HepG2 (cell line): ENCODE data around the gene MED9. TPM values are rescaled to one million over a fixed set of nuclear protein-coding genes. Genes with fewer than 3 reads are reported as not detected.
A peak's percentile ranks its signal among the peaks of the same experiment; 100 is the strongest.

ENCODE experiments used
- GATA4 ChIP-seq: sonication (generic); IDR thresholded peaks from 2 replicates; pipeline ENCODE4 v1.6.1; 2016; ENCODE audit warnings: antibody characterized with exemption, low read depth, borderline replicate concordance
- HNRNPK ChIP-seq: fragments of 200-400 bp; formaldehyde crosslinking; IDR thresholded peaks from 2 replicates; pipeline ENCODE4 v1.6.1; 2018; ENCODE audit warnings: low read length, low read depth, moderate library complexity, mild to moderate bottlenecking; ENCODE audit not compliant: poor library complexity, severe bottlenecking
- NFYC ChIP-seq: IDR thresholded peaks from 2 replicates; pipeline ENCODE4 v1.6.1; 2016; ENCODE audit warnings: missing genetic modification reagents, missing compliant biosample characterization
- POLR2AphosphoS2 ChIP-seq: IDR thresholded peaks from 2 replicates; pipeline ENCODE4 v1.6.1; 2011; ENCODE audit warnings: low read depth, low read length, improper control_type of control experiment
- PRPF4 ChIP-seq: fragments of 200-400 bp; formaldehyde crosslinking; IDR thresholded peaks from 2 replicates; pipeline ENCODE4 v1.6.1; 2016; ENCODE audit warnings: low read length, low read depth; ENCODE audit not compliant: poor library complexity, severe bottlenecking
- RAD51 ChIP-seq: fragments of 450-650 bp; IDR thresholded peaks from 2 replicates; pipeline ENCODE4 v1.6.1; 2016; ENCODE audit warnings: borderline replicate concordance
- RFX3 ChIP-seq: IDR thresholded peaks from 2 replicates; pipeline ENCODE4 v1.6.1; 2016; ENCODE audit warnings: missing biosample characterization, missing genetic modification reagents
- SMAD9 ChIP-seq: sonication (generic); formaldehyde crosslinking; IDR thresholded peaks from 2 replicates; pipeline ENCODE4 v1.5.1; 2020; ENCODE audit warnings: mild to moderate bottlenecking, missing genetic modification reagents
- STAG1 ChIP-seq: sonication (generic); formaldehyde crosslinking; IDR thresholded peaks from 2 replicates; pipeline ENCODE4 v1.4.0; 2020; ENCODE audit warnings: missing genetic modification reagents
- SYNCRIP ChIP-seq: fragments of 200-400 bp; formaldehyde crosslinking; IDR thresholded peaks from 2 replicates; pipeline ENCODE4 v1.6.1; 2018; ENCODE audit warnings: mild to moderate bottlenecking, low read depth, low read length; ENCODE audit not compliant: insufficient read depth
- ZFP36L2 ChIP-seq: sonication (generic); formaldehyde crosslinking; IDR thresholded peaks from 2 replicates; pipeline ENCODE4 v1.4.0; 2020; ENCODE audit warnings: missing genetic modification reagents
- ZFP62 ChIP-seq: sonication (generic); formaldehyde crosslinking; IDR thresholded peaks from 2 replicates; pipeline ENCODE4 v1.4.0; 2020; ENCODE audit warnings: missing genetic modification reagents
- ZNF260 ChIP-seq: sonication (generic); formaldehyde crosslinking; IDR thresholded peaks from 2 replicates; pipeline ENCODE4 v1.4.0; 2020; ENCODE audit warnings: missing genetic modification reagents, low read depth, mild to moderate bottlenecking, borderline replicate concordance
- ZNF317 ChIP-seq: sonication (generic); formaldehyde crosslinking; IDR thresholded peaks from 2 replicates; pipeline ENCODE4 v1.5.0; 2020; ENCODE audit warnings: mild to moderate bottlenecking, missing genetic modification reagents
- ZNF543 ChIP-seq: sonication (generic); formaldehyde crosslinking; IDR thresholded peaks from 2 replicates; pipeline ENCODE4 v1.4.0; 2020; ENCODE audit warnings: mild to moderate bottlenecking, missing genetic modification reagents
- ZNF839 ChIP-seq: sonication (generic); formaldehyde crosslinking; IDR thresholded peaks from 2 replicates; pipeline ENCODE4 v1.4.0; 2020; ENCODE audit warnings: missing genetic modification reagents, mild to moderate bottlenecking, borderline replicate concordance
- polyA plus RNA-seq, 8 experiments: library from polyadenylated mRNA; depleted of rRNA in 3 of 8; stranded (reverse) in 7 of 8; unstranded in 1 of 8; fragments of >200 nt; fragmentation: Illumina TruSeq in 4 of 8; extraction: Trizol in 4 of 8; gene quantifications; 2 replicates each; pipeline versions ENCODE4 v1.2.1 to v1.2.3, GENCODE V29; 2011 to 2016; ENCODE audit warnings: low read depth in 4 of 8, missing spikeins in 1 of 8, mixed read lengths in 1 of 8; ENCODE audit not compliant: insufficient read depth in 1 of 8
- total RNA-seq, 5 experiments: library from RNA; depleted of rRNA; stranded (reverse); fragments of >200 nt; fragmentation: Illumina TruSeq; extraction: Trizol; gene quantifications; 2 replicates each; pipeline ENCODE4 v1.2.3, GENCODE V29; 2016; ENCODE audit warnings: low read depth in 1 of 5
- TF ChIP-seq, protein P1 (sequence below): sonication (generic); formaldehyde crosslinking; IDR thresholded peaks from 2 replicates; pipeline ENCODE4 v1.8.0; 2022; ENCODE audit warnings: missing genetic modification reagents, mild to moderate bottlenecking, moderate library complexity, borderline replicate concordance
- TF ChIP-seq, protein P2 (sequence below): sonication (generic); formaldehyde crosslinking; IDR thresholded peaks from 2 replicates; pipeline ENCODE4 v1.5.0; 2020; ENCODE audit warnings: missing genetic modification reagents
- TF ChIP-seq, protein P3 (sequence below): sonication (generic); formaldehyde crosslinking; IDR thresholded peaks from 2 replicates; pipeline ENCODE4 v1.4.0; 2020; ENCODE audit warnings: missing genetic modification reagents
- TF ChIP-seq, protein P4 (sequence below): sonication (generic); formaldehyde crosslinking; IDR thresholded peaks from 2 replicates; pipeline ENCODE4; 2020; ENCODE audit warnings: missing genetic modification reagents, mild to moderate bottlenecking, borderline replicate concordance

Gene MED9
- total and polyA plus RNA-seq, 2 of the 13 experiments (the other 11 are each of a cell fraction or from before 2014, with no cell fraction given), result 11.9 to 15.1 TPM

DNA sequence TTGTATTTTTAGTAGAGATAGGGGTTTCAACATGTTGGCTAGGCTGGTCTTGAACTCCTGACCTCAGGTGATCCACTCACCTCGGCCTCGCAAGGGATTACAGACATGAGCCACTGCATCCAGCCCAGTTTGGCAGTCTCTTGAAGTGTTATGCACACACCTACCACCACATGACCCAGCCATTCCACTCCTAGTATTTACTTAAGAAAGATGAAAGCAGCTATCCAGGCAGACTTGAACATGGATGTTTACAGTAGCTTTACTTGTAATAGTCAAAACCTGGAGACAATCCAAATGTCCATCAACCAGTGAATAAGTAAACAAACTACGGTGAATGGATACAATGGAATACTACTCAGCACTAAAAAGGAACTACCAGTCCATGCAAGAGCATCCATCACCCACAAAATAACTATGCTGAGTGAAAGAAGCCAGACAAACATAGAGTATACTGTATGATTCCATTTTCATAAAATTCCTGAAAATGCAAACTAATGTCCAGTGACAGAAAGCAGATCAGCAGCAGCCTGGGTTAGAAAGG, 57.2 kb downstream of the MED9 start (continued):
- TF ChIP-seq, protein P1, sequence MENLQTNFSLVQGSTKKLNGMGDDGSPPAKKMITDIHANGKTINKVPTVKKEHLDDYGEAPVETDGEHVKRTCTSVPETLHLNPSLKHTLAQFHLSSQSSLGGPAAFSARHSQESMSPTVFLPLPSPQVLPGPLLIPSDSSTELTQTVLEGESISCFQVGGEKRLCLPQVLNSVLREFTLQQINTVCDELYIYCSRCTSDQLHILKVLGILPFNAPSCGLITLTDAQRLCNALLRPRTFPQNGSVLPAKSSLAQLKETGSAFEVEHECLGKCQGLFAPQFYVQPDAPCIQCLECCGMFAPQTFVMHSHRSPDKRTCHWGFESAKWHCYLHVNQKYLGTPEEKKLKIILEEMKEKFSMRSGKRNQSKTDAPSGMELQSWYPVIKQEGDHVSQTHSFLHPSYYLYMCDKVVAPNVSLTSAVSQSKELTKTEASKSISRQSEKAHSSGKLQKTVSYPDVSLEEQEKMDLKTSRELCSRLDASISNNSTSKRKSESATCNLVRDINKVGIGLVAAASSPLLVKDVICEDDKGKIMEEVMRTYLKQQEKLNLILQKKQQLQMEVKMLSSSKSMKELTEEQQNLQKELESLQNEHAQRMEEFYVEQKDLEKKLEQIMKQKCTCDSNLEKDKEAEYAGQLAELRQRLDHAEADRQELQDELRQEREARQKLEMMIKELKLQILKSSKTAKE (CRISPR knock-in tag), result peak; percentile 100
- TF ChIP-seq GATA4 (peak; percentile 53; the same call in 1 of the 2 replicates), ZFP62 (CRISPR knock-in tag) (no peak), ZNF839 (CRISPR knock-in tag) (no peak), ZNF317 (CRISPR knock-in tag) (peak; percentile 88), PRPF4 (no peak), SMAD9 (CRISPR knock-in tag) (no peak), ZNF543 (CRISPR knock-in tag) (peak; percentile 70; the same call in 1 of the 2 replicates), POLR2AphosphoS2 (no peak), SYNCRIP (no peak), RFX3 (CRISPR knock-in tag) (0 out of 2 replicates have a peak, but pooled peaks have one; percentile 33), RAD51 (peak; percentile 71), ZNF260 (CRISPR knock-in tag) (0 out of 2 replicates have a peak, but pooled peaks have one; percentile 78), HNRNPK (no peak), STAG1 (CRISPR knock-in tag) (no peak; the same call in 1 of the 2 replicates), NFYC (CRISPR knock-in tag) (no peak; the same call in 1 of the 2 replicates), ZFP36L2 (CRISPR knock-in tag) (no peak)
- TF ChIP-seq, protein P2, sequence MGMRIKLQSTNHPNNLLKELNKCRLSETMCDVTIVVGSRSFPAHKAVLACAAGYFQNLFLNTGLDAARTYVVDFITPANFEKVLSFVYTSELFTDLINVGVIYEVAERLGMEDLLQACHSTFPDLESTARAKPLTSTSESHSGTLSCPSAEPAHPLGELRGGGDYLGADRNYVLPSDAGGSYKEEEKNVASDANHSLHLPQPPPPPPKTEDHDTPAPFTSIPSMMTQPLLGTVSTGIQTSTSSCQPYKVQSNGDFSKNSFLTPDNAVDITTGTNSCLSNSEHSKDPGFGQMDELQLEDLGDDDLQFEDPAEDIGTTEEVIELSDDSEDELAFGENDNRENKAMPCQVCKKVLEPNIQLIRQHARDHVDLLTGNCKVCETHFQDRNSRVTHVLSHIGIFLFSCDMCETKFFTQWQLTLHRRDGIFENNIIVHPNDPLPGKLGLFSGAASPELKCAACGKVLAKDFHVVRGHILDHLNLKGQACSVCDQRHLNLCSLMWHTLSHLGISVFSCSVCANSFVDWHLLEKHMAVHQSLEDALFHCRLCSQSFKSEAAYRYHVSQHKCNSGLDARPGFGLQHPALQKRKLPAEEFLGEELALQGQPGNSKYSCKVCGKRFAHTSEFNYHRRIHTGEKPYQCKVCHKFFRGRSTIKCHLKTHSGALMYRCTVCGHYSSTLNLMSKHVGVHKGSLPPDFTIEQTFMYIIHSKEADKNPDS (CRISPR knock-in tag), result 0 out of 2 replicates have a peak, but pooled peaks have one; percentile 70
- TF ChIP-seq, protein P3, sequence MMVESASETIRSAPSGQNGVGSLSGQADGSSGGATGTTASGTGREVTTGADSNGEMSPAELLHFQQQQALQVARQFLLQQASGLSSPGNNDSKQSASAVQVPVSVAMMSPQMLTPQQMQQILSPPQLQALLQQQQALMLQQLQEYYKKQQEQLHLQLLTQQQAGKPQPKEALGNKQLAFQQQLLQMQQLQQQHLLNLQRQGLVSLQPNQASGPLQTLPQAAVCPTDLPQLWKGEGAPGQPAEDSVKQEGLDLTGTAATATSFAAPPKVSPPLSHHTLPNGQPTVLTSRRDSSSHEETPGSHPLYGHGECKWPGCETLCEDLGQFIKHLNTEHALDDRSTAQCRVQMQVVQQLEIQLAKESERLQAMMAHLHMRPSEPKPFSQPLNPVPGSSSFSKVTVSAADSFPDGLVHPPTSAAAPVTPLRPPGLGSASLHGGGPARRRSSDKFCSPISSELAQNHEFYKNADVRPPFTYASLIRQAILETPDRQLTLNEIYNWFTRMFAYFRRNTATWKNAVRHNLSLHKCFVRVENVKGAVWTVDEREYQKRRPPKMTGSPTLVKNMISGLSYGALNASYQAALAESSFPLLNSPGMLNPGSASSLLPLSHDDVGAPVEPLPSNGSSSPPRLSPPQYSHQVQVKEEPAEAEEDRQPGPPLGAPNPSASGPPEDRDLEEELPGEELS, result peak; percentile 98
- TF ChIP-seq, protein P4, sequence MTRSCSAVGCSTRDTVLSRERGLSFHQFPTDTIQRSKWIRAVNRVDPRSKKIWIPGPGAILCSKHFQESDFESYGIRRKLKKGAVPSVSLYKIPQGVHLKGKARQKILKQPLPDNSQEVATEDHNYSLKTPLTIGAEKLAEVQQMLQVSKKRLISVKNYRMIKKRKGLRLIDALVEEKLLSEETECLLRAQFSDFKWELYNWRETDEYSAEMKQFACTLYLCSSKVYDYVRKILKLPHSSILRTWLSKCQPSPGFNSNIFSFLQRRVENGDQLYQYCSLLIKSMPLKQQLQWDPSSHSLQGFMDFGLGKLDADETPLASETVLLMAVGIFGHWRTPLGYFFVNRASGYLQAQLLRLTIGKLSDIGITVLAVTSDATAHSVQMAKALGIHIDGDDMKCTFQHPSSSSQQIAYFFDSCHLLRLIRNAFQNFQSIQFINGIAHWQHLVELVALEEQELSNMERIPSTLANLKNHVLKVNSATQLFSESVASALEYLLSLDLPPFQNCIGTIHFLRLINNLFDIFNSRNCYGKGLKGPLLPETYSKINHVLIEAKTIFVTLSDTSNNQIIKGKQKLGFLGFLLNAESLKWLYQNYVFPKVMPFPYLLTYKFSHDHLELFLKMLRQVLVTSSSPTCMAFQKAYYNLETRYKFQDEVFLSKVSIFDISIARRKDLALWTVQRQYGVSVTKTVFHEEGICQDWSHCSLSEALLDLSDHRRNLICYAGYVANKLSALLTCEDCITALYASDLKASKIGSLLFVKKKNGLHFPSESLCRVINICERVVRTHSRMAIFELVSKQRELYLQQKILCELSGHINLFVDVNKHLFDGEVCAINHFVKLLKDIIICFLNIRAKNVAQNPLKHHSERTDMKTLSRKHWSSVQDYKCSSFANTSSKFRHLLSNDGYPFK (CRISPR knock-in tag), result no peak
